Measurements from ENCODE around the gene CEPT1.

- TF ChIP-seq POLR2A (IDR thresholded peaks at IDR 0.05) = no peak
- TF ChIP-seq, protein P1, sequence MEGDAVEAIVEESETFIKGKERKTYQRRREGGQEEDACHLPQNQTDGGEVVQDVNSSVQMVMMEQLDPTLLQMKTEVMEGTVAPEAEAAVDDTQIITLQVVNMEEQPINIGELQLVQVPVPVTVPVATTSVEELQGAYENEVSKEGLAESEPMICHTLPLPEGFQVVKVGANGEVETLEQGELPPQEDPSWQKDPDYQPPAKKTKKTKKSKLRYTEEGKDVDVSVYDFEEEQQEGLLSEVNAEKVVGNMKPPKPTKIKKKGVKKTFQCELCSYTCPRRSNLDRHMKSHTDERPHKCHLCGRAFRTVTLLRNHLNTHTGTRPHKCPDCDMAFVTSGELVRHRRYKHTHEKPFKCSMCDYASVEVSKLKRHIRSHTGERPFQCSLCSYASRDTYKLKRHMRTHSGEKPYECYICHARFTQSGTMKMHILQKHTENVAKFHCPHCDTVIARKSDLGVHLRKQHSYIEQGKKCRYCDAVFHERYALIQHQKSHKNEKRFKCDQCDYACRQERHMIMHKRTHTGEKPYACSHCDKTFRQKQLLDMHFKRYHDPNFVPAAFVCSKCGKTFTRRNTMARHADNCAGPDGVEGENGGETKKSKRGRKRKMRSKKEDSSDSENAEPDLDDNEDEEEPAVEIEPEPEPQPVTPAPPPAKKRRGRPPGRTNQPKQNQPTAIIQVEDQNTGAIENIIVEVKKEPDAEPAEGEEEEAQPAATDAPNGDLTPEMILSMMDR (IDR thresholded peaks at IDR 0.05) = no peak
Observed at GRCh38 chr1:111104981-111105380, 35.0 kb upstream of the CEPT1 start.

Measured in lower leg skin (tissue), 3 donors.